K562 (cell line): ENCODE measurements around the gene NDRG4. TPM values are rescaled to one million over a fixed set of nuclear protein-coding genes. Genes with fewer than 3 reads are reported as not detected.

ENCODE experiments used
- BMI1 ChIP-seq: fragments of 150-350 bp; IDR thresholded peaks from 2 replicates; pipeline ENCODE4 v1.6.1; 2014; ENCODE audit warnings: low read length
- CAMTA2 ChIP-seq: fragments of 250-450 bp; sonication (Bioruptor Pico); conservative IDR thresholded peaks from 2 replicates; pipeline ENCODE4 v1.5.1; 2022
- CCAR2 ChIP-seq: fragments of 200-400 bp; formaldehyde crosslinking; IDR thresholded peaks from 2 replicates; pipeline ENCODE4 v1.6.1; 2017; ENCODE audit warnings: mild to moderate bottlenecking, low read depth, low read length
- EP300 ChIP-seq: IDR thresholded peaks from 2 replicates; pipeline ENCODE4 v1.6.1; 2012; ENCODE audit warnings: low read length, improper control_type of control experiment
- ILF3 ChIP-seq: fragments of 450-650 bp; IDR thresholded peaks from 2 replicates; pipeline ENCODE4 v1.6.1; 2018; ENCODE audit warnings: antibody characterized with exemption, mild to moderate bottlenecking, moderate library complexity, borderline replicate concordance
- NFIX ChIP-seq: fragments of 250-450 bp; sonication (Bioruptor Pico); IDR thresholded peaks from 2 replicates; pipeline ENCODE4 v1.4.0; 2020; ENCODE audit warnings: low read depth, mild to moderate bottlenecking, moderate library complexity
- PCBP2 ChIP-seq: fragments of 200-400 bp; formaldehyde crosslinking; IDR thresholded peaks from 2 replicates; pipeline ENCODE4 v1.6.1; 2018; ENCODE audit warnings: low read length, low read depth, mild to moderate bottlenecking, moderate library complexity; ENCODE audit not compliant: poor library complexity, severe bottlenecking
- PHTF2 ChIP-seq: fragments of 250-450 bp; sonication (Bioruptor Pico); IDR thresholded peaks from 2 replicates; pipeline ENCODE4 v1.5.0; 2021; ENCODE audit warnings: mild to moderate bottlenecking
- SRSF9 ChIP-seq: fragments of 200-400 bp; formaldehyde crosslinking; IDR thresholded peaks from 2 replicates; pipeline ENCODE4 v1.6.1; 2017; ENCODE audit warnings: low read depth, low read length, borderline replicate concordance
- TCF7 ChIP-seq: sonication (generic); IDR thresholded peaks from 2 replicates; pipeline ENCODE4 v1.6.1; 2016; ENCODE audit warnings: antibody characterized with exemption, borderline replicate concordance
- ZFP30 ChIP-seq: fragments of 250-450 bp; sonication (Bioruptor Pico); IDR thresholded peaks from 2 replicates; pipeline ENCODE4 v1.8.0; 2022; ENCODE audit warnings: moderate library complexity, mild to moderate bottlenecking, inconsistent platforms, borderline replicate concordance
- ZNF224 ChIP-seq: sonication (generic); formaldehyde crosslinking; IDR thresholded peaks from 2 replicates; pipeline ENCODE4 v1.8.0; 2022; ENCODE audit warnings: mild to moderate bottlenecking, missing genetic modification reagents
- ZNF354B ChIP-seq: fragments of 250-450 bp; sonication (Bioruptor Pico); IDR thresholded peaks from 2 replicates; pipeline ENCODE4 v1.4.0; 2020
- ZNF444 ChIP-seq: fragments of 250-450 bp; sonication (Bioruptor Pico); IDR thresholded peaks from 2 replicates; pipeline ENCODE4 v1.4.0; 2020; ENCODE audit warnings: mild to moderate bottlenecking, moderate library complexity
- polyA plus RNA-seq, 8 experiments: library from polyadenylated mRNA; depleted of rRNA in 4 of 8; stranded (reverse) in 5 of 8; unstranded in 3 of 8; fragments of >200 nt; fragmentation: Nextera tagmentation in 2 of 8; fragmentation: Illumina TruSeq in 1 of 8; extraction: Ambion mirVana in 2 of 8; extraction: Trizol in 1 of 8; gene quantifications; 2 replicates each; pipeline versions ENCODE4 v1.2.1 to v1.2.3, GENCODE V29; 2011 to 2014; ENCODE audit warnings: inconsistent platforms in 1 of 8, missing spikeins in 1 of 8
- total RNA-seq, 7 experiments: library from RNA; depleted of rRNA in 6 of 7; stranded (reverse); fragments of >200 nt in 6 of 7; fragmentation: Illumina TruSeq in 2 of 7; extraction: Trizol in 2 of 7; gene quantifications; 2 replicates each; pipeline versions ENCODE4 v1.2.1 to v1.2.3, GENCODE V29; 2011 to 2021; ENCODE audit warnings: low replicate concordance in 1 of 7
- TF ChIP-seq, protein P1 (sequence below): sonication (generic); formaldehyde crosslinking; IDR thresholded peaks from 2 replicates; pipeline ENCODE4 v1.8.1; 2023; ENCODE audit warnings: missing genetic modification reagents, mild to moderate bottlenecking, borderline replicate concordance
- TF ChIP-seq, protein P2 (sequence below): sonication (generic); formaldehyde crosslinking; IDR thresholded peaks from 2 replicates; pipeline ENCODE4 v1.4.0; 2020; ENCODE audit warnings: mild to moderate bottlenecking, missing genetic modification reagents
- TF ChIP-seq, protein P3 (sequence below): fragments of 450-650 bp; formaldehyde crosslinking; IDR thresholded peaks from 2 replicates; pipeline ENCODE4 v1.4.0; 2020; ENCODE audit warnings: mild to moderate bottlenecking, mixed read lengths
- TF ChIP-seq, protein P4 (sequence below), 3 experiments: fragments of 200-800 bp in 1 of 3; sonication (Bioruptor generic) in 1 of 3; sonication (generic) in 1 of 3; formaldehyde crosslinking in 1 of 3; IDR thresholded peaks; 2 replicates each; pipeline versions ENCODE4 v1.6.1 to v1.8.0; 2016 to 2022; ENCODE audit warnings: mild to moderate bottlenecking in 2 of 3, missing compliant biosample characterization in 2 of 3, missing genetic modification characterization in 2 of 3, missing genetic modification reagents in 1 of 3

The NDRG4 gene
- total and polyA plus RNA-seq, 9 of the 15 experiments (the other 6 are each of a cell fraction or from before 2014, with no cell fraction given), result 0.06 to 0.95 (median 0.28) TPM

DNA sequence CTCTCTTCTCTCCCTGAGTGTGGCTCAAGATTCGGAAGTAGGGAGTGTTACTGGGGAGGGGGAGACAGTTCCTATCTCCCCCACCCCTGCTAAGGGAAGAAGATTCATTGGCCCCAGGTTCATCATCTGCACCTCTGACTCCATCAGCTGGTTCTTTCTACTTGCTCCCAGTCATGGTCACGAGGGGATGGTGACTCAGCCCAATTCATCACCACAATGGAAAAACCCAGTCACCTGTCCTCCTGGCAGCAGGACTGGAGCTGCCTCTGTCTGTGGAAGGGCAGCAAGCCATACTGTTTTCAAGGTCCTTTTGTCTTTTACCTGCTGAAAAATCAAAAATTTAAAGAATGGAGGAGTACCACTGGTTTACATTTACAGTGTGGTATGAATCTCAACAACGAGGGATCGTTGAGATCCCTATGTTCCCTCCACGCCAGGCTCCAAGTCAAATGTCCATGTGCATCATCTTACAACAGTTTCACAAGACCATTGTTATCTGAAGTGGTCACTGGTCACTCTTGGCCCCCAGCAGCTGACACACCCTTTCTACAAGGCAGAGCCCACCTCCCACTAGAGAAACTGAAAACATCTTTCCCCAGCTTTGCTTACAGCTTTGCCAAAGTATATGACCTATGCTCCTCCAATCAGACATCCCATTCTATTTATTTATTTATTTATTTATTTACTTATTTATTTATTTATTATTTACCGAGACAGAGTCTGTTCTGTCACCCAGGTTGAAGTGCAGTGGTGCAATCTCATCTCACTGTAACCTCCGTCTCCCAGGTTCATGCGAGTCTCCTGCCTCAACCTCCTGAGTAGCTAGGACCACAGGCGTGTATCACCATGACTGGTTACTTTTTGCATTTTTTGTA is 40.4 kb upstream of the NDRG4 start (continued):
- TF ChIP-seq, protein P1, sequence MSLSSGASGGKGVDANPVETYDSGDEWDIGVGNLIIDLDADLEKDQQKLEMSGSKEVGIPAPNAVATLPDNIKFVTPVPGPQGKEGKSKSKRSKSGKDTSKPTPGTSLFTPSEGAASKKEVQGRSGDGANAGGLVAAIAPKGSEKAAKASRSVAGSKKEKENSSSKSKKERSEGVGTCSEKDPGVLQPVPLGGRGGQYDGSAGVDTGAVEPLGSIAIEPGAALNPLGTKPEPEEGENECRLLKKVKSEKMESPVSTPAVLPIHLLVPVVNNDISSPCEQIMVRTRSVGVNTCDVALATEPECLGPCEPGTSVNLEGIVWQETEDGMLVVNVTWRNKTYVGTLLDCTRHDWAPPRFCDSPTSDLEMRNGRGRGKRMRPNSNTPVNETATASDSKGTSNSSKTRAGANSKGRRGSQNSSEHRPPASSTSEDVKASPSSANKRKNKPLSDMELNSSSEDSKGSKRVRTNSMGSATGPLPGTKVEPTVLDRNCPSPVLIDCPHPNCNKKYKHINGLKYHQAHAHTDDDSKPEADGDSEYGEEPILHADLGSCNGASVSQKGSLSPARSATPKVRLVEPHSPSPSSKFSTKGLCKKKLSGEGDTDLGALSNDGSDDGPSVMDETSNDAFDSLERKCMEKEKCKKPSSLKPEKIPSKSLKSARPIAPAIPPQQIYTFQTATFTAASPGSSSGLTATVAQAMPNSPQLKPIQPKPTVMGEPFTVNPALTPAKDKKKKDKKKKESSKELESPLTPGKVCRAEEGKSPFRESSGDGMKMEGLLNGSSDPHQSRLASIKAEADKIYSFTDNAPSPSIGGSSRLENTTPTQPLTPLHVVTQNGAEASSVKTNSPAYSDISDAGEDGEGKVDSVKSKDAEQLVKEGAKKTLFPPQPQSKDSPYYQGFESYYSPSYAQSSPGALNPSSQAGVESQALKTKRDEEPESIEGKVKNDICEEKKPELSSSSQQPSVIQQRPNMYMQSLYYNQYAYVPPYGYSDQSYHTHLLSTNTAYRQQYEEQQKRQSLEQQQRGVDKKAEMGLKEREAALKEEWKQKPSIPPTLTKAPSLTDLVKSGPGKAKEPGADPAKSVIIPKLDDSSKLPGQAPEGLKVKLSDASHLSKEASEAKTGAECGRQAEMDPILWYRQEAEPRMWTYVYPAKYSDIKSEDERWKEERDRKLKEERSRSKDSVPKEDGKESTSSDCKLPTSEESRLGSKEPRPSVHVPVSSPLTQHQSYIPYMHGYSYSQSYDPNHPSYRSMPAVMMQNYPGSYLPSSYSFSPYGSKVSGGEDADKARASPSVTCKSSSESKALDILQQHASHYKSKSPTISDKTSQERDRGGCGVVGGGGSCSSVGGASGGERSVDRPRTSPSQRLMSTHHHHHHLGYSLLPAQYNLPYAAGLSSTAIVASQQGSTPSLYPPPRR (CRISPR knock-in tag), result no peak
- TF ChIP-seq, protein P2, sequence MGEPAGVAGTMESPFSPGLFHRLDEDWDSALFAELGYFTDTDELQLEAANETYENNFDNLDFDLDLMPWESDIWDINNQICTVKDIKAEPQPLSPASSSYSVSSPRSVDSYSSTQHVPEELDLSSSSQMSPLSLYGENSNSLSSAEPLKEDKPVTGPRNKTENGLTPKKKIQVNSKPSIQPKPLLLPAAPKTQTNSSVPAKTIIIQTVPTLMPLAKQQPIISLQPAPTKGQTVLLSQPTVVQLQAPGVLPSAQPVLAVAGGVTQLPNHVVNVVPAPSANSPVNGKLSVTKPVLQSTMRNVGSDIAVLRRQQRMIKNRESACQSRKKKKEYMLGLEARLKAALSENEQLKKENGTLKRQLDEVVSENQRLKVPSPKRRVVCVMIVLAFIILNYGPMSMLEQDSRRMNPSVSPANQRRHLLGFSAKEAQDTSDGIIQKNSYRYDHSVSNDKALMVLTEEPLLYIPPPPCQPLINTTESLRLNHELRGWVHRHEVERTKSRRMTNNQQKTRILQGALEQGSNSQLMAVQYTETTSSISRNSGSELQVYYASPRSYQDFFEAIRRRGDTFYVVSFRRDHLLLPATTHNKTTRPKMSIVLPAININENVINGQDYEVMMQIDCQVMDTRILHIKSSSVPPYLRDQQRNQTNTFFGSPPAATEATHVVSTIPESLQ (CRISPR knock-in tag), result no peak
- TF ChIP-seq PHTF2 (no peak), ILF3 (no peak), CCAR2 (no peak), ZNF354B (CRISPR knock-in tag) (no peak), BMI1 (no peak), CAMTA2 (CRISPR knock-in tag) (no peak), EP300 (peak; percentile 36), ZNF224 (CRISPR knock-in tag) (no peak), TCF7 (no peak), SRSF9 (no peak), PCBP2 (no peak), ZFP30 (CRISPR knock-in tag) (no peak), NFIX (CRISPR knock-in tag) (no peak), ZNF444 (CRISPR knock-in tag) (no peak)
- TF ChIP-seq, protein P3, sequence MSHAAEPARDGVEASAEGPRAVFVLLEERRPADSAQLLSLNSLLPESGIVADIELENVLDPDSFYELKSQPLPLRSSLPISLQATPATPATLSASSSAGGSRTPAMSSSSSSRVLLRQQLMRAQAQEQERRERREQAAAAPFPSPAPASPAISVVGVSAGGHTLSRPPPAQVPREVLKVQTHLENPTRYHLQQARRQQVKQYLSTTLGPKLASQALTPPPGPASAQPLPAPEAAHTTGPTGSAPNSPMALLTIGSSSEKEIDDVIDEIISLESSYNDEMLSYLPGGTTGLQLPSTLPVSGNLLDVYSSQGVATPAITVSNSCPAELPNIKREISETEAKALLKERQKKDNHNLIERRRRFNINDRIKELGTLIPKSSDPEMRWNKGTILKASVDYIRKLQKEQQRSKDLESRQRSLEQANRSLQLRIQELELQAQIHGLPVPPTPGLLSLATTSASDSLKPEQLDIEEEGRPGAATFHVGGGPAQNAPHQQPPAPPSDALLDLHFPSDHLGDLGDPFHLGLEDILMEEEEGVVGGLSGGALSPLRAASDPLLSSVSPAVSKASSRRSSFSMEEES (CRISPR knock-in tag), result peak; percentile 23; the same call in 1 of the 2 replicates
- TF ChIP-seq, protein P4, sequence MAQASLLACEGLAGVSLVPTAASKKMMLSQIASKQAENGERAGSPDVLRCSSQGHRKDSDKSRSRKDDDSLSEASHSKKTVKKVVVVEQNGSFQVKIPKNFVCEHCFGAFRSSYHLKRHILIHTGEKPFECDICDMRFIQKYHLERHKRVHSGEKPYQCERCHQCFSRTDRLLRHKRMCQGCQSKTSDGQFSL (CRISPR knock-in tag; IDR thresholded peaks at IDR 0.05), result no peak
- TF ChIP-seq, protein P4 (tag; IDR thresholded peaks at IDR 0.05), result no peak
